SIG-M5 (cell line): ENCODE data around the gene SCN2B.

Source experiments
- DNase-seq: peaks from one replicate; lab custom pipeline; 2025; lab: John Stamatoyannopoulos, UW

Gene SCN2B

DNA sequence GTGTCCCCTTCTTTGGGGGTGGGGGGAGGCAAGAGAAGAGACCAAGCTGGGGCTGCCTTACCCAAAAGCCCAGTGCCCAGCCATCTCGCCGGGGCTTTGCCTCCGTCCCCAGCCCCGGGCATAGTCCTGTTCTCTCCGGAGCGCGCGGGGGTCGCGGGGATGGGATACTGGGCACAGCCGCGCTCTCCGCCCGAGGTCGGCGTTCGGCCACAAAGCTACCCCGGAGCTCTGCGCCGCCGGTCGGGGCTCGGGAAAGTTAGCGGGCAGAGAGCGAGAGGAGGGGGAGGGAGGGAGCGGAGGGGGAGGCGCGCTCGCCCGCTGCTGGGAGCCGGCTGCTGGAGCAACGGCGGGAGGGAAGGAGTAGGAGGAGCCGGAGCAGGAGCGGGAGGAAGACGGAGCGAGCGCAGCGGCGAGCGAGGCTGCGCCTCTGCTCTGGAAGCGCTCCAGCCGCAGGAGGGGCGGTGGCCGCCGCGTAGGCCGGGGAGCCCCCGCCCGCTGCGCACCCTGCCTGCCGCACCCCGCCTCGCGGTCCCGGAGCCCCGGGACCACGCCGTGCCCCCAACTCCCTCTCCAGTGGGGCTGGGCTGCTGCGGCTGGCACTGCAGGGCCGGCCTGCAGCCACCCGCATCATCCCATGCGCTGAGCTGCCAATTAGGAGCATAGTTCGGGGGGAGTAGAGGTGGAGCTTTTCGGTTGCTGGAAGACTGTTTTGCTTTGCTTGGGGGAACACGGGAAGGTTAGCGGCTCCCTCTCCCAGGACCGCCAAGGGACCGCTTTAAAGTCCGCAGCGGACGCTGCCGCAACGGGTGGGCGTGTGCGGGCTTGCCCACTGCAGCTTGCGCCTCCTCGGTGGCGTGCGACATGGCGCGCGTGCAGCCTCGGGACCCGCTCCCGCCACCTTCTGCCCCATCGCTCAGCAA lies 23.6 kb downstream of the SCN2B start, which contains the start of gene SCN4B:
SCN4B (minus strand) TSS at position 272 of the 920 bp plus-strand sequence; CDS start at position 122, 150 bp downstream.
- no peak for DNase-seq

DNA sequence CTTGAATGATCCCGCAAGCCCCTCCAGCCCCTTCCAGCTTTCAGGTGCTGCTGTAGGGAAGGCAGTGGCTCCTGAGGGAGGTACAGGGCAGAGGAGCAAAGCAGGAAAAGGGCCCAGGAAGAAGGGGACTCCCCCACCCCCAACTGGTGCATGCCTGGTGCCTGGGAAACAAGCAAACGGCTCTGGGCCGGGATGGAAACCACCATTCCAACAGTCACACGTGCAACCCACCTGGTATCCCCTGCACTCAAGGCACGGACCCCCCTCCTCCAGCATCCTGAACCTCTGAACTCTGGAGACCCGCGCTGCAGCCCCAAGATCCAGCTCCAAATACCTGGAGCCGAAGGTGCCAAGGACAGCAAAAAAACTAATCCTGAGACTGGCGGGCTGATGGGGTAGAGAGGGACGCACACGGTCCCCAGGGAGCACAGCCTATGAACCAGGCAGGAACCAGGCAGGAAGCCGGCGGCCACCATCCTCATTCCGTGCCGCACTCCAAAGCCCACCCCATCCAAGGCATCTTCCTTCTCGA lies 24.4 kb downstream of the SCN2B start:
- no peak for DNase-seq

DNA sequence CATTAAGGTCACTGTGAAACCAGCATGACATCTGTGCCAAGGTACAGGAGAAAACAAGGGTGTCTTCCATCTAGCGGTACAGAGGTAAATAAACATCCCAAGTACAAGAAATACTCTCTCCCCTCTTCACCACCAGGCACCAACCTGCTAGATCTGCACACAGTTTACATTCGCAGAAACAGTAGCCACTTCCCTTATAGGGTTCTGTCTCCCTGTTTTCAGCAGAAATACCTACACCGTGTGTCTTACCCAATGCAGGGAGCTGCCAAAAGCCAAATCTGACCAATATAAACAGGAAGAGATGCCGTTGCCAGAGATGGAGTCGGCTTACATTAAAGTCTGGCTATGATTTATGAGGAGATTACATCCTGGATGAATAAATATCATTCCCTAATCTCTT lies 25.0 kb downstream of the SCN2B start:
- DNase-seq: no peak

DNA sequence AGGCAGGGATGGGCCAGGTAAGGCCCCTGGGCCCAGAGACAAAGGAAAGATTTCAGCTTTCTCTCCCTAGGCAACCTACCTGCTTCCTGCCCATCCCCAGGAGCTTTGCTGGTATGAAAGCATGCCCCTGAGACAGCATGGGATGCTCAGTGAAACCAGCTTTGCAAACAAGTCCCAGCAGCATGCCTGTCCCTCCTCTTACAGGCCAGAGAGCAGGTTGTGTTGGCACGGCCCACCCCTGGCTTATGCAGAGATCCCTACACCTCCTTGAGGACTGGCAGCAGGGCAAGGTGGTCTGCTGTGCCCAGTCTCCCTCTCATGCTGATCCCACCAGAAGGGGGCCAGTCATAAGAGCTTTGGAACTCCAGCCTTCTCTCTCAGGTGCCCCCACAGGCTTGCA lies 26.9 kb downstream of the SCN2B start:
- no peak for DNase-seq

DNA sequence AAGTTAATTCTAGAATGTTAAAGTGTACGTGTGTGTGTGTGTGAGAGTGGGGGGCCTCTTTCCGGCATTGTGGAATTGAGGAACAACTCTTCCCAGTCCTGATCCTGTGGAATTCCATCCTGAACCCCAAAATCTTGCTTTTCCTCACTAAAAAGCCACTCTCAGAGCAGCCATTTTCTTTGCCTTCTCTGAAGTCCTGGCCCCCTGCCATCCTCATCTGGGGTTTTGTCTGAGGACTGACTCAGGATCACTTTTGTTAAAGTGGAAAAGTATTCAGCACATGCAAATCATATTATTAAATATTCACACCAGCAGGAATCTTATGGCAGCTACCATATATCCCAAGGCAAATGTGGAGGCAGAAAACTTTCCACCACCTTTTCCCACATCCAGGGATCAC lies 27.6 kb downstream of the SCN2B start:
- DNase-seq: no peak

DNA sequence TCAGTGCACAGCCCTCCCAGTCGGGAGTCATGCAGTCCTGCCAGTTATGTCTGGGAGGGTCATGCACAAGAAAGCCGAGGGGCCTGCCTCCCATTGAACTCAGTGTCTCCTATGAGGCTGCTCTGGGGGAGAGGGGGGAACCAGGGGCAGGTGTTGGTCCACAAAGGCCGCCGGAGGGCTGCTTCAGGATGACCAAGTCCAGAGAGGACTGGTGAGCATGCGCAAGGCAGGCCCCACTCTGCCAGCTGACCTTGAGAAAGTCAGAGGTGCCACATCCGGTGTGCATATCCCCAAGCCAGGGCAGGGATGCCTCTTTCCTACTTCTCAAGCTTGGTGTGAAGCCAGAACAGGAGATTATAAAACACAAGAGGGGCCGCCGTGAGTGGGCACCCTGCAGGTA lies 28.2 kb downstream of the SCN2B start:
- no peak for DNase-seq

DNA sequence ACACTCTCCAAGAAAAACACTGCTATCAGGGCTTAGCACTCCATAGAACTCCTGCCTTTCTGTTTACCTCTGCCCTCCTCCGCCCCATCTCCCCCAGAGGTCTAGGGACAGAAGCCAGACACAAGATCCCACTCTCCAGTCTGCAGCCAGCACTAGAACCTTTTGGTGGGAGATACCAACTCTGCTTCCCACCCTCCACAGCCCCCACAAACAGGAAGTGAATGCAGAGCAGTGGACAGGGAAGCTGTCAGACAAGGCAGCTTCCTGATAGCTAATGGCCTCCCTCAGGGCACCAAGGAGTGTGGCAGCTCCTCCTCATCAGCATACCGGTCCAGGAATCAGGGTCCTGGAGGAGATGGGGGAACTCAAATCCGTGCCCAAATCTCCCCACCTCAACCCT lies 28.9 kb downstream of the SCN2B start:
- DNase-seq: no peak

DNA sequence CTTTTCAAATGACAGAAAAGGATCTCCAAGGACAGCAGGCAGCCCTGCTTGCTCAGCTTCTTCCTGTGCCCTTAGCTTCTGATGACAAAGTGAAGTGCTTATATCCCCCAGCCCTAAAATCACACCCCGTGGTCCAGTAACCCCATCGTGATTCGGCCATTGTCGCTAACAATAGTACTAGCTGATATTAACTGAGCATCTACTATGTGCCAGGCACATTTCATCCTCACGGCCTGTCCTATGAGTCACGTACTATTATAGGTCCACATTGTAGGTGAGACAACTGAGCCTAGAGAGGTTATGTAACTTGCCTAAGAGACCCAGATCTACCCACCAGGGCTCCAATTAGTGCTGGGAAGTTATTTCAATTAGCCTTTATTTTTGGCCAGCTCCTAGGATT lies 29.9 kb downstream of the SCN2B start:
- no peak for DNase-seq

DNA sequence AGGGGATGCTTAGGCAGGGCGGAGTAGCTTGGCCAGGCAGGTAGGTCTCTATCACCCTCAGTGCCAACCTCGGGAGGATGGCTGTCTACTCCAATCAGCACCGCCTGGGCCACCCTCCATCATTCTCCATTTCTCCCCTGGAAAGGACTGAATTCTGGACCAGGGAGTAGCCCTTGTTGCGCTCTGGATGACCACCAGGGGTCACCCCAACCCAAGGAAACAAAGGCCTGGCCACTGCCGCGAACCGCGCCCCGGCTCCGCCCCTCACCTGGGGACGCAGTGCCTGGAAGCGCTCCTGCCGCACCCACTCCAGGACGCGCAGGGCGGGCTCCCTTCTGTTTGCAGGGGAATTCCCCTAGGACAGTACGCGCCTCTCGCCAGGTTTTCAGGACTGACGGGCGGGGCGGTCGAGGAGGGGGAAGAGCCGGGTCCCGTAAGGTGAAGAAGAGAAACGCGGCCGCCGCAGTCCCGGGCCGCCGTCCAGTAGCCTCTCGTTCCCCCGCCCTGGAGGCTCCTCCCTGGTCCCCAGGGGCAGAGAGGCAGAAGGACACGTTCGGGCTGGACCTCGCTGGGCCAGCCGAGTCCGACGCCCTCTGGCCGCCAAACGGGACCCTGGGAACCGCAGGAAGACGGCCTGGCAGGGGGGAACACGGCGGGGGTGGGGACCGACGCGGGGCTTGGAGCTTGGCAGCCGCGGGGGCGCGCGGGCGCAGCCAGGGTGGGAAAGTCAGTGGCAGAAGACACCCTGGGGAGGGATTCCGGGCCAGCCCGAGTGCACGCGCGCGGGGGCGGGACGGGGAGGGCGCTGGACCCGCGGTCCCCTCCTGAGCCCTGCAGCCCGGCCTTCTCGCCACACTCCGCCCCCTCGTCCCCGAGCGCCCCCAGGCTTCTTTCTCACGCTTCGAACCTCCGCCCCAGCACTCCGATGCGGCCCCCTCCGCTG lies 30.9 kb downstream of the SCN2B start:
- no peak for DNase-seq

DNA sequence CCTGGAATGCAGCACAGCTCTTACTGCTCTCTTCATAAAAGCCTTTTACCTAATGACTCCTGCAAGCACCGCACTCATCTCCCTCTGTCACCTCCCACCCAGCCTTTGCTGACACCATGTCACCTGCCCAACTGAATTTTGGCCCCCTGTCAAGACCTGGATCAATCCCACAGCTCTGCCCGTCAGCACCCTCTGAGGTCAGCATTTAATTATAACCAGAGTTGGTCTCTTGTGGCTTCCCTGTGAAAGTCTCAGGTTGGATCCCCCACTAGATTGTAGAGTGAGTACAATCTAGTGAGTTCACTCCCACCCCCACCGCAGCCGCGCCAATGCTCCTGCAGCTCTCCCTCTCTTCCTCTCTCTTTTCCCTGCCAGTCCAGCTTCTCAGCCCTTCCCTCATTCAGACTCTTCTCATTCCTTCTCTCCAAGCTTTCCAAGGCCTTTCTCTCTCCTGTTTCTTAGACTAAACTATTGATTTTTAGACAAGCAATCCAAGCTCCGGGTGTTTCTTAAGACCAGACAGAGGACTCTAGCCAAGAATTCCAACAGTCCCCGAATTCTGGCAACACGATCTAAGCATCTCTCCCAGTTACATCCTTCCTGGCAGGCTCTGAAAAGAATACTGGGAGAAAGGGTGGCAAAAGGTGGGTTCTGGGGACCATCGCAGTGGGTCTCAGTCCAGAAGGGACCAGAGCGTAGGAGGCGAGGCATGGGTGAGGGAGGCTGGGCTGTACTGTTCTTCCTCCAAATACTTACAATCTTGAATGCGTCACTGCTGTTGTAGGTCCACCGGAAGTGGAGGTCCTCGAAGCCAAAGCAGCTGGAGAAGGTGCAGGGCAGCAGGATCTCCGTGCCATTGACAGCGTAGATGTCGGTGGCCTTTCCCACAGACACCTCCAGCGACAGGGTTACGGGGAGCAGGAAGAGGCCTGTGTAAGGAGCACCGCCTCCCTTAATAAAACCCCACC lies 31.9 kb downstream of the SCN2B start:
- no peak for DNase-seq

DNA sequence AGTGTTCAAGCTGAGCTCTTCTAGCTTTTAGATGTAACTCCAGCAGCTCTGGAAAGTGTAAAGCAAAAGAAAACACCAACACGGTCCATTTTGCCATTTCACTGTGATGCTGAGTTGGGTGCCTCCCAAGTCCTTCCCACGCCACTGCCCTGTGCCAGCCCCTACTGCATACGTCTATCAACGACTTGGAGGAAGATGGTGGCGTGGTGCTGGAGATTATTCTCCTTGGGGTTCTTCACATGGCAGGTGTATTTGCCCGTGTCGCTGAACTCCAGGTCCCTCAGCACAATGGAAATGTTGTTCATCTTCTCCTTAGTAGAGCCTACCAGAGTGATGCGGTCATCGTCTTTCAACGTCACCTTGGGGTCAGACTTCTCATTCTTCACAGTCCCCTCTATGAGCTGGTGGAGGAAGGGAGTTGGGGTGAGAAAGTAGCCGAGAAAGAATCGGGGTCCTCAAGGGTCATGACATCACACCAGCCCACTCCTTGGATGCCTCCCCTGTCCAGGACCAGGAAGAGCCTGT lies 32.7 kb downstream of the SCN2B start:
- DNase-seq: no peak

DNA sequence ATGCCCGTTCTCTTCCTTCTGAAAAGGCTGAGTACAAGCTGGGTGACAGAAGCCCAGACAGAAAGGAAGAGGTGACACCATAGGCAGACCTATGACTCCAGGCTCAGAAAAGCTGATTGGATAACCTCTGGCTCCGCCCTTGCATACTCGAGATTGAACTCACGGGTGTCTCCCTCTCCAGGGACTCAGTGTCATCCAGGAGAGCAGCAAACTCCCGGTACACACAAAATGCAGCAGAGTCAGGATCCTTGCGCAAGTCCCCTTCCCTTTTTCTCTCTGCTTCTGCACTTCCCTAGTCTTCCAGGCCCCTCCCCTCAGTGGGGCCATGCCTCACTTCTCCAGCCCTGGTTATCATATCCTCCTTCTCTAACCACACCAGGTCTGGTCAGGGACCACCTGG lies 33.6 kb downstream of the SCN2B start:
- peak; percentile 19 for DNase-seq

DNA sequence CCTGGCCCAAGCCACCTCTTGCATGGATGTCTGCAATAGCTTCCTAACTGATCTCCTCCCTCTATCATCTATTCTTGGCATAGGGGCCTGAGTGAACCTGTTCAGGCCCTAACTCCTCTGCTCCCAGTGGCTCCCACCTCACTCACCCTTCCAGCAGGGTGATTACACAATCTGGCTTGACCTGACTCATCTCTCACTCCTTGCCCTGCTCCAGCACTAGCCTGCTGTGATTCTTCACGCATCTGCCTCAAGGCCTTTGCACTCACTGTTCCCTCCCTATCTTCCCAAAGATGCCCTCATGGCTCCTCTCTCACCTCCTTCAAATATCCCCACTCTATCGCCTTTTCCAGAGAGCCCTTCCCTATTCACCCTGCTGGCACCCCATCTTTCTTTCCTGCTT lies 34.4 kb downstream of the SCN2B start:
- no peak for DNase-seq

DNA sequence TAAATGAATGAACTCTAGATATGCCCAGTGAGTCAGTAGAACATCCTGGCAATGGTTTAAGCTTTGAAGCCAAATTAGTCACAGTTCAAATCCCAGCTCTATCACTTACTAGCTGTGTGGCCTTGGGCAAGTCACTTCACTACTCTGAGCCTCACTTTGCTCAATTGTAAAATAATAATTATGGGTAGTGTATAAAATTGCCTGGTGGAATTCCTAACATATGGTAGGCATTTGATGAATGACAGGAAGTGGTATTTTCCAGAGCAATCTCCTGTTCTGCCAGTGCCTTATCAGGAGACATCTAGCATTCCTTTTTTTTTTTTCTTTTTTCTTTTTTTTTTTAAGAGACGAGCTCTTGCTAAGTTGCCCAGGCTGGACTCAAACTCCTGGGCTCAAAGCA lies 36.9 kb downstream of the SCN2B start:
- DNase-seq: no peak

DNA sequence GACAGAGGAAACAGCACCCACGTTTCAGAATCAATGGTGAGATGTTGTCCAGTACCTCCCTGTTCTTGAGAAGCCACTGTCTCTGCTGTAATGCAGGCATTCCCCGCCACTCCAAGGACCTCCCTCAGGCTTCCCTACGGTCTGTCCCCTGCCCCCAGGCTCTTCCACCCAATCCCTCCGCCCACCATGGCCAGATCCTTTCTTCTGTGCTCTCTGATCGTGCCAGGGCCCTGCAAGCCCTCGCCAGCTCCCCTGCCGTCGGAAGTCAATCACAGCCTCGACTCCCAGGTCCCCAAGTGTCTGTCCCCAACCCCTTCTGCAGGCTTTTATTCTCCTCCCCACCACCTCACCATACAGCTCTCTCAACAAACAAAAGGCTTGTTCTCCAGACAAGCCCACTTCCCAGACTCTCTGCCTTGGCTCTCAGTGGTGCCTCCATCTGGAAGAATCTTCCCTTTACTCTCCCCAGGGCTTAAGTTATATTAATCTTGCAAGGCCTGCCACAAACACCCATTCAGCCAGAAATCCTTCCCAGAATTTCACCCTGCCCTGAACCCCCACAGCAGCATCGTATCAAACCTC lies 37.5 kb downstream of the SCN2B start:
- DNase-seq: no peak

DNA sequence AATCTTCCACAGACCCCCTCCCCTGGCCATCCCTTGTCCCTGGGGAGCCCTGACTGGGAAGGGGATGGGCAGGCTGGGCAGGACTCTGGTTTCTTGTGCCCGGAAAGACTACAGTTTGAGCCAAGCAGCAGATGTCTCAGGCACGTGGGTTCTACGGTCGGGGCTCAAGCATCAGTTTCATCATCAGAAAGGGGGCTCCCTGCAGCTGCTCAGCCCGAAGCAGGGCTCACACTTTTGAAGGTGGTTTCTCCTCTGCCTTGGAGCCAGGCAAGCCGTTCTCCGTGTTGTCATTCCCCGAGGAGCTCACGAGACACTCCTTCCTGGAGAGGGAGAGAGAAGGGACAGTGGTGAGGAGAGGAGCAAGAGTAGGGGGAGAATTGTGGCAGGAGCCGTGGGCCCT lies 39.6 kb downstream of the SCN2B start:
- no peak for DNase-seq

DNA sequence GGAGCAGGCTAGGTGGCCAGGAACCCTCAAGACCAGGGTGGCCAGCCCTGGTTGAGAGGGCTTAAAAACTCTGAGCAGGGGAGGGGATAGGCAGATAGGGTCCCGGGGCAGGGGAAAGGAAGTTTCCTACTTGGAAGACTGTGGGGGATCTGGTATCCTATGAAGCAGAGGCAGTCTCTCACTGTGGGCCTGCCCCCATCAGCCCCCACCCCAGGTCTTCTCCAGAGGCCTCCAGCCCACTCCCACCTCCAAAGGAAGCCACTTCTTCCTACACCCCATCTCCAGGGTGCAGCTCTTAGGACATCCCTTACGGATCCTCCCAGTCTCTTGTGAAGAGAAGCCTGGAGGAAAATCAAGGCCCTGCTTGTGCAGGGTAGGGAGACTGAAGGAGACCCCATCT lies 40.1 kb downstream of the SCN2B start:
- DNase-seq: no peak

DNA sequence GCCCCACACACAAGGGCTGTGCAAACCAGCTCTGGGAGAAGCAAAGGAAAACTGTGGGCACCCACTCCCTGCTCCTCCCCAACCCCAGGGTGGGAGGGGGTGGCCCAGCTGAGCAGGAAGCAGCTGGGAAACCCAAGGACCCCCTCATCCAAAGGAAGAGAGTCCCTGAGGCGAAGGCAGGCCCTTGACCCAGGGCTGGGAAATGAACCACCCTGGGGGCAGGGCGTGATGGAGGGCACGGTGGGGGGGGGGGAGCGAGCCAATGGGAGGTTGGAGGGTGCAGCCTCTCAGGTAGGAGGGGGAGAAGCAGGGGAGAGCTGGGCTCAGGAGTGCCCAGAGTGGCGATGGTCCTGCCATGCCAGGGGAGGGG lies 40.7 kb downstream of the SCN2B start:
- no peak for DNase-seq

DNA sequence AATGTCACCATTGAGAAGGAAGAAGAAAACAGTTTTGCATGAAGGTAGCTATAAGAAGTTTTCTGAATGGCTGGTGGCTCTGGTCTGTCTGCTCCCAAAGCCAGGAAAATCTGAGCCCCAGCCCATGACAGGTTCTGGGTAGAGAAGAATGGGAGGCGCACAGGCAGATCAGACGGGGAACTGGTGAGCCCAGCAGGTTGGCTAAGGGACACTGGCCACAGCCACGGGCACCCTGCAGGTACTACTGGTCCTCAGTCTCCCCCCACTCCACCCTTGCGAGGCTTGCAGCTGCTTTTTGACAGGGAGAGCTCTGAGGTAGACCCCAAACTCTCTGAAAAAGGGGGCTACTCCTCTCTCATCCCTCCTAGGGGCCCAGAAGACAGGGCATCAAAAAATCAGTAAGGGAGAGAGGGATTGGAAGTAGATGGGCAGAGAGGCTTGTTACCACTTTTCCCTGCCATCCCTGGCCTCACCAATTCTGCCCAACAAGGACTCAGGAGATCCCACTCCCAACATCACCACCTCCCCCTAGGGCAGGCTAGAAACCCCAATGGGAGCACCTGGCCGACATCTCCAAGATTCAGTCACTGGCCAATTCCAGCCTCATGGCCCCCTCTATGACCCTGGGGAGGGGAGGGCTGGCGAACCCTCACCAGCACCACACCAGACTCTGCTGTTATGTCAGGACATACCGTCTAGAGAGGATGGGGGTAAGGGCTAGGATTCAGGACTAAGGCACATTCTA lies 41.2 kb downstream of the SCN2B start:
- DNase-seq: no peak

DNA sequence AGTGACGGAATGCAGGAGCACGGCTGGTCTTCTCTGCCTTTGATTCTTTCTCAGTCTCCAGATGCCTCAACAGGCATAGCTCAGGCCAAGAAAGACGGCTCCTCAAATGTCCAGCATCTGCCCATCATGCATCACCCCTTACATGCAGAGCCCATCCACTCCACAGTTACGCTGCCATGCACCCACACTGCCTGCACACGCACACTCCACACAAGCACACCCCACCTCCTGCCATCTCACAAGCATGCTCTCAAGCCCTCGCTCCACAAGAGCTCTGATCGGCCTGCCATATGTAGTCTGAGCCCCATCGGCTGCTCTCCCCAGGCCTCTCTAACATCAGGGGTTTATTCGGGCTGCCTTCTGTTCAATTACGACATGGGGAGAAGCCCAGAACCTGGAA lies 42.6 kb downstream of the SCN2B start:
- DNase-seq: no peak
